Mesenchymal stem cell (in vitro differentiated cells and primary cell): ENCODE results near the gene BNIP2.
A peak's percentile ranks its signal among the peaks of the same experiment; 100 is the strongest.
"Not testable (repeated sequence)": the region's sequence is repeated elsewhere in the genome, so short reads cannot be mapped to it uniquely, and the experiment has no call there.

Source experiments
- DNase-seq: peaks from one replicate; pipeline ENCODE4 v3.0.0-alpha.2; 2013
- H2AFZ ChIP-seq: one replicate; pipeline ENCODE4 v1.6.1; 2013; ENCODE audit warnings: low read depth, mild to moderate bottlenecking, control low read depth, inconsistent platforms, low read length, moderate library complexity
- H2AK5ac ChIP-seq: 2 replicates; pipeline ENCODE4 v1.6.1; 2013; ENCODE audit warnings: low read length, moderate library complexity, mild to moderate bottlenecking, inconsistent platforms; ENCODE audit not compliant: severe bottlenecking
- H2BK120ac ChIP-seq: one replicate; pipeline ENCODE4 v1.6.1; 2013; ENCODE audit warnings: low read depth, mild to moderate bottlenecking, inconsistent platforms, low read length, moderate library complexity
- H2BK12ac ChIP-seq, 2 experiments: one replicate each; pipeline ENCODE4 v1.6.1; 2013; ENCODE audit warnings: inconsistent platforms in 2 of 2, low read length in 2 of 2, mild to moderate bottlenecking in 2 of 2, moderate library complexity in 2 of 2, control low read depth in 1 of 2
- H2BK15ac ChIP-seq: one replicate; pipeline ENCODE4 v1.6.1; 2013; ENCODE audit warnings: mild to moderate bottlenecking, low read depth, inconsistent platforms; ENCODE audit not compliant: poor library complexity, severe bottlenecking
- H2BK5ac ChIP-seq: 2 replicates; pipeline ENCODE4 v1.6.1; 2013; ENCODE audit warnings: low read depth, mild to moderate bottlenecking, low read length, control low read depth, inconsistent platforms; ENCODE audit not compliant: poor library complexity, severe bottlenecking
- H3K14ac ChIP-seq, 2 experiments: one replicate each; pipeline ENCODE4 v1.6.1; 2013; ENCODE audit warnings: inconsistent platforms in 2 of 2, low read length in 2 of 2, control low read depth in 1 of 2, mild to moderate bottlenecking in 1 of 2, moderate library complexity in 1 of 2
- H3K18ac ChIP-seq, 2 experiments: one replicate each; pipeline ENCODE4 v1.6.1; 2013; ENCODE audit warnings: inconsistent platforms in 2 of 2, low read length in 2 of 2, control low read depth in 1 of 2, low read depth in 1 of 2, mild to moderate bottlenecking in 1 of 2
- H3K23ac ChIP-seq, 2 experiments: one replicate each; pipeline ENCODE4 v1.6.1; 2013; ENCODE audit warnings: inconsistent platforms in 2 of 2, low read length in 2 of 2, mild to moderate bottlenecking in 2 of 2, moderate library complexity in 2 of 2, control low read depth in 1 of 2
- H3K27ac ChIP-seq: 2 replicates; pipeline ENCODE4 v1.5.1; 2013; ENCODE audit warnings: mild to moderate bottlenecking, moderate library complexity, low read length, control low read depth, inconsistent platforms; ENCODE audit not compliant: poor library complexity, severe bottlenecking
- H3K27me3 ChIP-seq, 2 experiments: 2 replicates each; pipeline versions ENCODE4 v1.6.1 to v1.7.0; 2013; ENCODE audit warnings: low read length in 2 of 2, mild to moderate bottlenecking in 2 of 2, moderate library complexity in 2 of 2, control low read depth in 1 of 2, inconsistent platforms in 1 of 2; ENCODE audit not compliant: control insufficient read depth in 1 of 2, insufficient read depth in 1 of 2
- H3K36me3 ChIP-seq, 2 experiments: 2 replicates each; pipeline versions ENCODE4 v1.6.1 to v1.7.0; 2013; ENCODE audit warnings: low read length in 2 of 2, control low read depth in 1 of 2, inconsistent platforms in 1 of 2, low read depth in 1 of 2, mild to moderate bottlenecking in 1 of 2; ENCODE audit not compliant: insufficient read depth in 2 of 2, control insufficient read depth in 1 of 2
- H3K4ac ChIP-seq, 2 experiments: one replicate each; pipeline ENCODE4 v1.6.1; 2013; ENCODE audit warnings: inconsistent platforms in 2 of 2, low read length in 2 of 2, mild to moderate bottlenecking in 2 of 2, moderate library complexity in 2 of 2, control low read depth in 1 of 2, low read depth in 1 of 2
- H3K4me1 ChIP-seq: 2 replicates; pipeline ENCODE4 v1.6.1; 2013; ENCODE audit warnings: low read depth, low read length, control low read depth; ENCODE audit not compliant: control insufficient read depth, insufficient read depth
- H3K4me2 ChIP-seq: 2 replicates; pipeline ENCODE4 v1.6.1; 2013; ENCODE audit warnings: low read length, mild to moderate bottlenecking, inconsistent platforms; ENCODE audit not compliant: poor library complexity, severe bottlenecking
- H3K4me3 ChIP-seq, 2 experiments: 2 replicates each; pipeline versions ENCODE4 v1.5.1 to v1.7.0; 2013; ENCODE audit warnings: low read length in 2 of 2, mild to moderate bottlenecking in 2 of 2, control low read depth in 1 of 2, low read depth in 1 of 2; ENCODE audit not compliant: insufficient read depth in 1 of 2
- H3K79me1 ChIP-seq: replicated peaks from 2 replicates; pipeline ENCODE4 v1.6.1; 2013; ENCODE audit warnings: mild to moderate bottlenecking, control low read depth, low read length, inconsistent platforms; ENCODE audit not compliant: poor library complexity, severe bottlenecking
- H3K9ac ChIP-seq: 2 replicates; pipeline ENCODE4 v1.7.0; 2013; ENCODE audit warnings: mild to moderate bottlenecking, low read length, moderate library complexity
- H3K9me3 ChIP-seq: 2 replicates; pipeline ENCODE4 v1.7.0; 2013; ENCODE audit warnings: mild to moderate bottlenecking, low read length; ENCODE audit not compliant: control insufficient read depth
- H4K8ac ChIP-seq: one replicate; pipeline ENCODE4 v1.6.1; 2013; ENCODE audit warnings: inconsistent platforms, mild to moderate bottlenecking, low read length, moderate library complexity
- H4K91ac ChIP-seq: one replicate; pipeline ENCODE4 v1.6.1; 2013; ENCODE audit warnings: mild to moderate bottlenecking, low read length, inconsistent platforms
- WGBS: methylation state at CpG from one replicate; pipeline ENCODE4 v1.1.7; 2013; ENCODE audit warnings: mixed read lengths; 5-methylcytosine and 5-hydroxymethylcytosine counted together

Gene BNIP2

DNA sequence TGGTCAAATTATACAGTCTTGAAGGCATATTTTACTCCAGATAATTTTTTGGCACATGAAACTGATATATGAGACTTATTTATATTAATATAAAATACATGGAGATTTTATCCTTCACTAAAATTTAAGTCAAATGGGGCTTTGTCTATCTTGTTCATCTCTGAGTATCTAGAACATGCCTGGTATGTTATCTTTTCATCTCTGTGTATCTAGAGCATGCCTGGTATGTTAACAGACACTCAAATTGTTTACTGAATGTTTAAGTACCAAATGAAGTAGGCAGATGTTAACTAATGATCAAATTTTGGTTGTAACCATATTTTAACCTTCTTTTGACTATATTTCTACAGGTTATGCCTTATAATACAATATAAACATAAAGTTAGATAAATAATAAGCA lies 39.5 kb downstream of the BNIP2 start:
- no peaks in the 10 kb centered on the region for H3K4me1 ChIP-seq
- H3K4me2 ChIP-seq = no peak overlapping the region
- H3K4ac ChIP-seq = no peak overlapping the region
- no peak overlapping the region for H3K4me3 ChIP-seq
- H3K14ac ChIP-seq = no peak overlapping the region
- no peak overlapping the region for H4K8ac ChIP-seq
- no peak overlapping the region for H2AFZ ChIP-seq
- no peak for DNase-seq
- no peak overlapping the region for H2BK5ac ChIP-seq
- no peak overlapping the region for H2BK12ac ChIP-seq
- H3K18ac ChIP-seq = no peak overlapping the region
- H2BK15ac ChIP-seq = no peak overlapping the region
- H3K36me3 ChIP-seq = peaks cover 19 to 81% of the 10 kb centered on the region in 2 experiments
- H3K27me3 ChIP-seq = no peaks in the 10 kb centered on the region
- H4K91ac ChIP-seq = no peak overlapping the region
- no peak overlapping the region for H2BK120ac ChIP-seq
- H3K23ac ChIP-seq = no peak overlapping the region
- H3K79me1 ChIP-seq = peaks cover 17% of the 10 kb centered on the region
- no peak overlapping the region for H2AK5ac ChIP-seq
- peaks cover 4% of the 10 kb centered on the region for H3K9me3 ChIP-seq
- H3K9ac ChIP-seq = no peak overlapping the region
- H3K27ac ChIP-seq = no peak overlapping the region

DNA sequence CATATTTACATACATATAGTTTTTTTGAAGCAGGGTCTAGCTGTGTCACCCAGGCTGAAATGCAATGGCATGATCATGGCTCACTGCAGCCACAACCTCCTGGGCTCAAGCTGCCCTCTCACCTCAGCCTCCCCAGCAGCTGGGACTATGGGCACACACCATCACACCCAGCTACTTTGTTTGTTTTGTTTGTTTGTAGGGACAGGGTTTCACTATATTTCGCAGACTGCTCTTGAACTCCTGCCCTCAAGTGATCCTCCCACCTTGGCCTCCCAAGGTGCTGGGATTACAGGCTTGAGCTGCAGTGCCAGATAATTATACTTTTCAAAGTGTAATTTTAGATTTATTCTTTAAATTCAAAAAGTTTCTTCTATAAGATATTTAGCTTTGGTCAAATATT lies 42.0 kb downstream of the BNIP2 start:
- H2BK15ac ChIP-seq = no peak overlapping the region
- no peak overlapping the region for H4K91ac ChIP-seq
- no peaks in the 10 kb centered on the region for H3K27me3 ChIP-seq
- no peak overlapping the region for H3K4me3 ChIP-seq
- H3K79me1 ChIP-seq = peaks cover 12% of the 10 kb centered on the region
- WGBS = no CpG with 5 or more reads among the region's 1 CpG
- no peak for DNase-seq
- no peak overlapping the region for H3K18ac ChIP-seq
- H3K14ac ChIP-seq = no peak overlapping the region
- no peak overlapping the region for H2AK5ac ChIP-seq
- H3K9me3 ChIP-seq = peaks cover 4% of the 10 kb centered on the region
- H2BK5ac ChIP-seq = no peak overlapping the region
- peak overlapping the region; percentile 63 for H4K8ac ChIP-seq
- H2BK120ac ChIP-seq = no peak overlapping the region
- H3K4ac ChIP-seq = no peak overlapping the region
- H3K4me2 ChIP-seq = no peak overlapping the region
- no peaks in the 10 kb centered on the region for H3K4me1 ChIP-seq
- no peak overlapping the region for H3K27ac ChIP-seq
- H3K9ac ChIP-seq = no peak overlapping the region
- H3K23ac ChIP-seq = no peak overlapping the region
- H3K36me3 ChIP-seq = peaks cover 21 to 68% of the 10 kb centered on the region in 2 experiments
- H2AFZ ChIP-seq = no peak overlapping the region
- no peak overlapping the region for H2BK12ac ChIP-seq

GRCh38 chr15:59646277-59646676 lies 42.8 kb downstream of the BNIP2 start:
- no peak overlapping the region for H2BK15ac ChIP-seq
- no peak overlapping the region for H4K8ac ChIP-seq
- H3K18ac ChIP-seq = no peak overlapping the region
- H2BK120ac ChIP-seq = no peak overlapping the region
- DNase-seq = no peak
- no peak overlapping the region for H3K4ac ChIP-seq
- H3K14ac ChIP-seq = no peak overlapping the region
- no peak overlapping the region for H2BK5ac ChIP-seq
- H3K27ac ChIP-seq = no peak overlapping the region
- peaks cover 19 to 68% of the 10 kb centered on the region in 2 experiments for H3K36me3 ChIP-seq
- H3K4me2 ChIP-seq = no peak overlapping the region
- H2BK12ac ChIP-seq = no peak overlapping the region
- no CpG with 5 or more reads among the region's 1 CpG for WGBS
- no peaks in the 10 kb centered on the region for H3K27me3 ChIP-seq
- no peak overlapping the region for H3K9ac ChIP-seq
- H4K91ac ChIP-seq = no peak overlapping the region
- H2AFZ ChIP-seq = no peak overlapping the region
- peaks cover 9% of the 10 kb centered on the region for H3K79me1 ChIP-seq
- no peak overlapping the region for H3K23ac ChIP-seq
- no peaks in the 10 kb centered on the region for H3K9me3 ChIP-seq
- no peak overlapping the region for H2AK5ac ChIP-seq
- H3K4me1 ChIP-seq = no peaks in the 10 kb centered on the region
- no peak overlapping the region for H3K4me3 ChIP-seq

- H4K8ac ChIP-seq, H3K27ac ChIP-seq, H3K27me3 ChIP-seq, DNase-seq, H3K4ac ChIP-seq, H3K9ac ChIP-seq, H2AFZ ChIP-seq, H3K9me3 ChIP-seq, H4K91ac ChIP-seq, H3K14ac ChIP-seq, H2BK15ac ChIP-seq, H2AK5ac ChIP-seq, H2BK120ac ChIP-seq, H3K4me3 ChIP-seq, H3K18ac ChIP-seq, H3K23ac ChIP-seq, H2BK12ac ChIP-seq, H3K4me1 ChIP-seq, H2BK5ac ChIP-seq, H3K4me2 ChIP-seq: not testable (repeated sequence)
- over 99% methylated on average over 9 of the region's 9 CpGs for WGBS
- Histone ChIP-seq H3K79me1 (peaks cover 11% of the 10 kb centered on the region), H3K36me3 (peaks cover 16 to 70% of the 10 kb centered on the region in 2 experiments)
These were observed 43.3 kb downstream of the BNIP2 start for GRCh38 chr15:59645812-59646211.
